ENCODE results near the gene SERPINA4. TPM values are rescaled to one million over a fixed set of nuclear protein-coding genes. Genes with fewer than 3 reads are reported as not detected.
A peak's percentile ranks its signal among the peaks of the same experiment; 100 is the strongest.
"Not testable (repeated sequence)": the region's sequence is repeated elsewhere in the genome, so short reads cannot be mapped to it uniquely, and the experiment has no call there.

SERPINA4 gene
- total RNA-seq, 3 donors from 2014 or later: not detected

DNA sequence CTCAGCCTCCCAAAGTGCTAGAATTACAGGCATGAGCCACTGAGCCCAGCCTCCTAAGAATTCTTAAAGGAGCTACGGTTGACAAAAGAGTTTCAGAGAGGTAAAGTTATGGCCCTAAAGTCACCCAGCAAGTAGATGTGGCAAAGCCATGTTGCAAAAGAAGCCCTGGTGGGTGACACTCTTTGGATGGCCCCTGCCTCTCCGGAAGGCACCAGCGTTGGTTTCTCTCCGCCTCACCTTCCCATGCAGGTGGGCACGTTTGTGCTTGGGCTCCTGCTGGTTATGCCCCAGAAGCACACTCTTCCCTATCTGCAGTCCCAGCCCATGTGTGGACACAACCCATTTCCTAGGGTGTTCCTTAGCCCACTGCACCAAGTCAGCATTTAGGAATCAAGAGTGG is 41.5 kb downstream of the SERPINA4 start:
- no peaks in the 10 kb centered on the region for H3K36me3 ChIP-seq (ENCODE audit: low read depth)
- ATAC-seq: no peak
- DNase-seq: no peak
- H3K9me3 ChIP-seq: no peaks in the 10 kb centered on the region
- TF ChIP-seq, protein P1, sequence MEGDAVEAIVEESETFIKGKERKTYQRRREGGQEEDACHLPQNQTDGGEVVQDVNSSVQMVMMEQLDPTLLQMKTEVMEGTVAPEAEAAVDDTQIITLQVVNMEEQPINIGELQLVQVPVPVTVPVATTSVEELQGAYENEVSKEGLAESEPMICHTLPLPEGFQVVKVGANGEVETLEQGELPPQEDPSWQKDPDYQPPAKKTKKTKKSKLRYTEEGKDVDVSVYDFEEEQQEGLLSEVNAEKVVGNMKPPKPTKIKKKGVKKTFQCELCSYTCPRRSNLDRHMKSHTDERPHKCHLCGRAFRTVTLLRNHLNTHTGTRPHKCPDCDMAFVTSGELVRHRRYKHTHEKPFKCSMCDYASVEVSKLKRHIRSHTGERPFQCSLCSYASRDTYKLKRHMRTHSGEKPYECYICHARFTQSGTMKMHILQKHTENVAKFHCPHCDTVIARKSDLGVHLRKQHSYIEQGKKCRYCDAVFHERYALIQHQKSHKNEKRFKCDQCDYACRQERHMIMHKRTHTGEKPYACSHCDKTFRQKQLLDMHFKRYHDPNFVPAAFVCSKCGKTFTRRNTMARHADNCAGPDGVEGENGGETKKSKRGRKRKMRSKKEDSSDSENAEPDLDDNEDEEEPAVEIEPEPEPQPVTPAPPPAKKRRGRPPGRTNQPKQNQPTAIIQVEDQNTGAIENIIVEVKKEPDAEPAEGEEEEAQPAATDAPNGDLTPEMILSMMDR (IDR thresholded peaks at IDR 0.05): no peak
- peaks cover 17% of the 10 kb centered on the region for H3K4me1 ChIP-seq (ENCODE audit: low read depth)
- H3K4me3 ChIP-seq: no peak overlapping the region
- intact Hi-C loops (cut with DNase I, micrococcal nuclease): no loop called here

- Histone ChIP-seq H3K36me3 (ENCODE audit: low read depth) (no peaks in the 10 kb centered on the region), H3K4me1 (ENCODE audit: low read depth) (no peaks in the 10 kb centered on the region), H3K9me3 (no peaks in the 10 kb centered on the region), H3K4me3 (no peak overlapping the region)
- TF ChIP-seq, protein P1 (IDR thresholded peaks at IDR 0.05): no peak
- ATAC-seq (no peak), DNase-seq (no peak)
- intact Hi-C loops (cut with DNase I, micrococcal nuclease): no loop called here
Observed at GRCh38 chr14:94605361-94605760, 44.1 kb downstream of the SERPINA4 start.

GRCh38 chr14:94608966-94609365 is 47.7 kb downstream of the SERPINA4 start:
- intact Hi-C loops (cut with DNase I, micrococcal nuclease): not testable (repeated sequence)

DNA sequence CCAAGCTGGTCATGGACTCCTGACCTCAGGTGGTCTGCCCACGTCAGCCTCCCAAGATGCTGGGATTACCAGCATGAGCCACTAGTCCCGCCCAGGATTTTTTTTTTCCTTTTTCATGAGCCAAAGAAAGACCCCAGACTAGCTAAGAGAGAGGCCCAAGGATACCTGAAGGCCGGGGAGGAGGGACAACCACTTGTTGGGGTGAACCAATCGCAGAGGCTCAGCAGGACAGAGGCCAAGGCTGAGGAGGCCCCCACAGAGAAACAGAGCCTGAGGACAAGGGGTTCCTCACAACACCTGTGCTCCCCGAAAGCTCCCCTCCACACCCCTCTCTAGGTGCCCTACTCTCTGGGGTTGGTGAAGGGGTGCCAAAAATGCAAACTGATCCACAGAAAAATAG is 49.9 kb downstream of the SERPINA4 start:
- Histone ChIP-seq H3K36me3 (ENCODE audit: low read depth) (no peaks in the 10 kb centered on the region), H3K4me1 (ENCODE audit: low read depth) (no peaks in the 10 kb centered on the region), H3K4me3 (no peak overlapping the region), H3K9me3 (no peaks in the 10 kb centered on the region)
- TF ChIP-seq, protein P1 (IDR thresholded peaks at IDR 0.05): no peak
- DNase-seq (no peak), ATAC-seq (no peak)
- intact Hi-C loops (cut with DNase I, micrococcal nuclease): no loop called here

More at GRCh38 chr14:94608966-94609365, 47.7 kb downstream of the SERPINA4 start:
- not testable (repeated sequence) for H3K36me3 ChIP-seq (ENCODE audit: low read depth); DNase-seq; H3K4me3 ChIP-seq; ATAC-seq; H3K4me1 ChIP-seq (ENCODE audit: low read depth); H3K9me3 ChIP-seq

DNA sequence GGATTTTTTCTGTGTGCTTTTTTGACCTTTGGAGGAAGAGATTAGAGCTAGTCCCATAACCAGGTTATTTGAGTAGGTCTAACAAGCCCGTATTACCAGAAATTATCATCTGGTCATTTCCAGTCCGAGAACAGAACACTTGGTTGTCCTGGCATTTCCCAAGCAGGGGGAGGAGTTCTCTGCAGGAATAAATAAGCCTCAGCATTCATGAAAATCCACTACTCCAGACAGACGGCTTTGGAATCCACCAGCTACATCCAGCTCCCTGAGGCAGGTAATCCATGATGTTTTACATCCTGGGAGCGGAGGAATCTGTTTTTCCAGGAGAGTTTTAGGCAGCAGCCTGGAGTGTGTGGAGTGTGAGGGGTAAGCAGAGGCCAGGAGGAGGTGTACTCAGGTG is 50.9 kb downstream of the SERPINA4 start, which contains the start of gene SERPINA3:
Gene SERPINA3 (plus strand): TSS at position 218 of the 400 bp plus-strand sequence. CDS start 2,051 bp downstream, outside the sequence.
- Histone ChIP-seq H3K4me1 (ENCODE audit: low read depth) (no peaks in the 10 kb centered on the region), H3K36me3 (ENCODE audit: low read depth) (no peaks in the 10 kb centered on the region), H3K9me3 (peaks cover 5% of the 10 kb centered on the region), H3K4me3 (no peak within 1 kb of the TSS)
- DNase-seq (no peak), ATAC-seq (peak; percentile 16)
- intact Hi-C loops (cut with DNase I, micrococcal nuclease): no loop called here
- TF ChIP-seq, protein P1 (IDR thresholded peaks at IDR 0.05): no peak

DNA sequence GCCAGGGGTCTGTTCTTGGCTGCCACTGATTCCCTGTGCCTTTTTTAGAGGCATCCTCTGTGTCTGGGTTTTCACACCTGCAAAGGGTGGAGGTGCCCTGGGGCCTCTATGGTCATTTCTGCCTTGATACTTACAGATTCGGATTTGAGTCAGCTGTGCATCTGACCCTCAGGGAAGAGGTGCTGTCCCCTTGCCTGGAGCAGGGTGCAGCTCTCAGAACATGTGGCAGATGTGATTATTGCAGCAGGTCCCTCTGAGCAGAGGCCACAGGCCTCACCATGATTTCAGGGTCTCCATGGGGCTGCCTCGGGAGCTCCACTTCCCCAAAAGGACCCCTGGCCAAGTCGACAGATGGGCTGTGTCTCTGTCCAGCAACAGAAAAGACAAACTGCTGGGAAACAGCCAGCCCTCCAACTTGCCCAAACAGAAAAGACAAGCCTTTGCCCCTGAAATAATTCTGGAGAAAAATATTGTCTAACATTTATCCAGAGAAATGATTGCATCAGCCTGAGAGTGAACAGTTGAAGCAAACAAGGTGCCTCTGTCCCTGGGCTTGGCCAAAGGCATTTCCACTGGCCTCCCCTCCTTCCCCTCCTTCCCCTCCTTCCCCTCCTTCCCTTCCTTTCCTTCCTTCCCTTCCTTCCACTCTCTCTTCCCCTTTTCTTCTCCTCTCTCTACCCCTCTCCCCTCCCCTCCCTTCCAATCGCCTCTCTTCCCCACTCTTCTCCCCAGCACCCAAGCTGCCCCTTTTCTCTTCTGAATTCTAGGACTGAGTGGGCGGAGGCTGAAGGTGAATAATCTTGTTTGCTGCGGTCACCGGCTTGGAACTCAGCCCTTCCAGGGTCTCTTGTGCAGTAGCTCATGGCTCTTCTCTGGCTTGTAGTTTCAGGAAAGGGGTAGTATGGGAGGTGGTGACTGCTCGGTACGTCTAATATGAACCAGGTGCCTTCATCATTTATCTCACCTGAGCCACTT is 51.6 kb downstream of the SERPINA4 start:
- DNase-seq: peak in 1 of 3 donors; percentile 7
- peaks cover 10% of the 10 kb centered on the region for H3K9me3 ChIP-seq
- no peak for ATAC-seq
- H3K4me3 ChIP-seq: no peak overlapping the region
- H3K4me1 ChIP-seq (ENCODE audit: low read depth): no peaks in the 10 kb centered on the region
- TF ChIP-seq, protein P1 (IDR thresholded peaks at IDR 0.05): no peak
- H3K36me3 ChIP-seq (ENCODE audit: low read depth): no peaks in the 10 kb centered on the region
- intact Hi-C loops (cut with DNase I, micrococcal nuclease): no loop called here

Measured in mucosa of descending colon (tissue), 3 donors.